Measurements from ENCODE around the gene PCDHGA1.
"Not testable (repeated sequence)": the region's sequence is repeated elsewhere in the genome, so short reads cannot be mapped to it uniquely, and the experiment has no call there.

Gene PCDHGA1

DNA sequence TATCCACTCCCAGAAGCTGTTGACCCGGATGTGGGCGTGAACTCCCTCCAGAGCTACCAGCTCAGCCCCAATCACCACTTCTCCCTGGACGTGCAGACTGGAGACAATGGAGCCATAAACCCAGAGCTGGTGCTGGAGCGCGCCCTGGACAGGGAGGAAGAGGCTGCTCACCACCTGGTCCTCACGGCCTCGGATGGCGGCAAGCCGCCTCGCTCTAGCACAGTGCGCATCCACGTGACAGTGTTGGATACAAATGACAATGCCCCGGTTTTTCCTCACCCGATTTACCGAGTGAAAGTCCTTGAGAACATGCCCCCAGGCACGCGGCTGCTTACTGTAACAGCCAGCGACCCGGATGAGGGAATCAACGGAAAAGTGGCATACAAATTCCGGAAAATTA, 63.0 kb downstream of the PCDHGA1 start:
- Histone ChIP-seq H3K4me3 (ENCODE audit: low read length) (no peak overlapping the region), H3K27ac (ENCODE audit: low read length) (no peak overlapping the region), H3K36me3 (replicated peaks; ENCODE audit: insufficient read depth, low read length) (no peaks in the 10 kb centered on the region), H3K9ac (ENCODE audit: low read length) (no peak overlapping the region), H3K4me2 (ENCODE audit: low read depth, low read length) (no peak overlapping the region), H3K79me2 (ENCODE audit: low read length) (no peaks in the 10 kb centered on the region), H3F3A (ENCODE audit: insufficient read depth, low read length) (no peaks in the 10 kb centered on the region), H3K27me3 (replicated peaks; ENCODE audit: insufficient read depth, low read length) (0 out of 2 replicates have a peak, but pooled peaks cover 5% of the 10 kb centered on the region), H3K9me3 (replicated peaks; ENCODE audit: insufficient read depth, low read length) (no peaks in the 10 kb centered on the region), H4K20me1 (ENCODE audit: insufficient read depth, low read length) (no peaks in the 10 kb centered on the region), H3K9me2 (replicated peaks; ENCODE audit: insufficient read depth, low read length) (no peaks in the 10 kb centered on the region), H3K4me1 (ENCODE audit: low read length) (no peaks in the 10 kb centered on the region), H2AFZ (ENCODE audit: low read length) (no peak overlapping the region)
- TF ChIP-seq EZH2phosphoT487 (IDR thresholded peaks at IDR 0.05; ENCODE audit: low read length) = no peak
- no peak for DNase-seq

DNA sequence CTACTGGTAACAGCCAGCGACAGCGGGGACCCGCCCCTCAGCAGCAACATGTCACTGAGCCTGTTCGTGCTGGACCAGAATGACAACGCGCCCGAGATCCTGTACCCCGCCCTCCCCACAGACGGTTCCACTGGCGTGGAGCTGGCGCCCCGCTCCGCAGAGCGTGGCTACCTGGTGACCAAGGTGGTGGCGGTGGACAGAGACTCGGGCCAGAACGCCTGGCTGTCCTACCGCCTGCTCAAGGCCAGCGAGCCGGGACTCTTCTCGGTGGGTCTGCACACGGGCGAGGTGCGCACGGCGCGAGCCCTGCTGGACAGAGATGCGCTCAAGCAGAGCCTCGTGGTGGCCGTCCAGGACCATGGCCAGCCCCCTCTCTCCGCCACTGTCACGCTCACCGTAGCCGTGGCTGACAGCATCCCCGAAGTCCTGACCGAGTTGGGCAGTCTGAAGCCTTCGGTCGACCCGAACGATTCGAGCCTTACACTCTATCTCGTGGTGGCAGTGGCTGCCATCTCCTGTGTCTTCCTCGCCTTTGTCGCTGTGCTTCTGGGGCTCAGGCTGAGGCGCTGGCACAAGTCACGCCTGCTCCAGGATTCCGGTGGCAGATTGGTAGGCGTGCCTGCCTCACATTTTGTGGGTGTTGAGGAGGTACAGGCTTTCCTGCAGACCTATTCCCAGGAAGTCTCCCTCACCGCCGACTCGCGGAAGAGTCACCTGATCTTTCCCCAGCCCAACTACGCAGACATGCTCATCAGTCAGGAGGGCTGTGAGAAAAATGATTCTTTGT, 64.3 kb downstream of the PCDHGA1 start:
- H3K4me1 ChIP-seq (ENCODE audit: low read length); H3K4me3 ChIP-seq (ENCODE audit: low read length); H3K9me3 ChIP-seq (replicated peaks; ENCODE audit: insufficient read depth, low read length); H4K20me1 ChIP-seq (ENCODE audit: insufficient read depth, low read length); H3K9ac ChIP-seq (ENCODE audit: low read length); H3K36me3 ChIP-seq (replicated peaks; ENCODE audit: insufficient read depth, low read length); H3K4me2 ChIP-seq (ENCODE audit: low read depth, low read length); H2AFZ ChIP-seq (ENCODE audit: low read length); DNase-seq; H3K79me2 ChIP-seq (ENCODE audit: low read length); H3K9me2 ChIP-seq (replicated peaks; ENCODE audit: insufficient read depth, low read length); H3K27me3 ChIP-seq (replicated peaks; ENCODE audit: insufficient read depth, low read length); H3K27ac ChIP-seq (ENCODE audit: low read length); H3F3A ChIP-seq (ENCODE audit: insufficient read depth, low read length): not testable (repeated sequence)

DNA sequence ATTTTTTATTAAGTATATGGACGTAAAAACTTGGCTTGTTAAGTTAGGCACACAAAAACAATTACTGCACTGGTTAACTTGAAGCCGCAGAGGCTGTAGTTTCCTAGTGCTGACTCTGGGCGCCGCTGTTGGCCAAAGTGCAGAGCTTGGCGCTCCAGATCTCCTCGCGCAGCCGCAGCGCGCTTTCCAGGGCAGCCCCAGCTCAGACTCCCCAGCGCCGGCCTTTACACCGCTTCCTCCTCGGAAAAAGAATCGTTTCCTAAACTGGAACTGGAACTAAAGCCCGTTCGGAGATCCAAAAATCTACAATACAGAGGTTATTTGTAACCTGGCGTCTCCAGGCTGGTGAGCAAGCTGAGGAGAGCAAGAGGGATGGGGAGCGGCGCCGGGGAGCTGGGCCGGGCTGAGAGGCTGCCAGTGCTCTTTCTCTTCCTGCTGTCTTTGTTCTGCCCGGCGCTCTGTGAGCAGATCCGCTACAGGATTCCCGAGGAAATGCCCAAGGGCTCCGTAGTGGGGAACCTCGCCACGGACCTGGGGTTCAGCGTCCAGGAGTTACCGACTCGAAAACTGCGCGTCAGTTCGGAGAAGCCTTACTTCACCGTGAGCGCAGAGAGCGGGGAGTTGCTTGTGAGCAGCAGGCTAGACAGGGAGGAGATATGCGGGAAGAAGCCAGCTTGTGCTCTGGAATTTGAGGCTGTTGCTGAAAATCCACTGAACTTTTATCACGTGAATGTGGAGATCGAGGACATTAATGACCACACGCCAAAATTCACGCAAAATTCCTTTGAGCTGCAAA, 67.6 kb downstream of the PCDHGA1 start, which contains the start of gene PCDHGB5:
Gene PCDHGB5 (plus strand): TSS at position 192 of the 796 bp plus-strand sequence. CDS start 181 bp downstream, at position 373.
- H3K9me2 ChIP-seq (replicated peaks; ENCODE audit: insufficient read depth, low read length); H4K20me1 ChIP-seq (ENCODE audit: insufficient read depth, low read length); H3K4me1 ChIP-seq (ENCODE audit: low read length); H3K4me2 ChIP-seq (ENCODE audit: low read depth, low read length); H3K9ac ChIP-seq (ENCODE audit: low read length); H3K27ac ChIP-seq (ENCODE audit: low read length); H3K36me3 ChIP-seq (replicated peaks; ENCODE audit: insufficient read depth, low read length); H3F3A ChIP-seq (ENCODE audit: insufficient read depth, low read length); H3K4me3 ChIP-seq (ENCODE audit: low read length); H3K9me3 ChIP-seq (replicated peaks; ENCODE audit: insufficient read depth, low read length); H2AFZ ChIP-seq (ENCODE audit: low read length); H3K27me3 ChIP-seq (replicated peaks; ENCODE audit: insufficient read depth, low read length); H3K79me2 ChIP-seq (ENCODE audit: low read length): not testable (repeated sequence)
- peak; percentile 48 for DNase-seq
- TF ChIP-seq, protein P1, sequence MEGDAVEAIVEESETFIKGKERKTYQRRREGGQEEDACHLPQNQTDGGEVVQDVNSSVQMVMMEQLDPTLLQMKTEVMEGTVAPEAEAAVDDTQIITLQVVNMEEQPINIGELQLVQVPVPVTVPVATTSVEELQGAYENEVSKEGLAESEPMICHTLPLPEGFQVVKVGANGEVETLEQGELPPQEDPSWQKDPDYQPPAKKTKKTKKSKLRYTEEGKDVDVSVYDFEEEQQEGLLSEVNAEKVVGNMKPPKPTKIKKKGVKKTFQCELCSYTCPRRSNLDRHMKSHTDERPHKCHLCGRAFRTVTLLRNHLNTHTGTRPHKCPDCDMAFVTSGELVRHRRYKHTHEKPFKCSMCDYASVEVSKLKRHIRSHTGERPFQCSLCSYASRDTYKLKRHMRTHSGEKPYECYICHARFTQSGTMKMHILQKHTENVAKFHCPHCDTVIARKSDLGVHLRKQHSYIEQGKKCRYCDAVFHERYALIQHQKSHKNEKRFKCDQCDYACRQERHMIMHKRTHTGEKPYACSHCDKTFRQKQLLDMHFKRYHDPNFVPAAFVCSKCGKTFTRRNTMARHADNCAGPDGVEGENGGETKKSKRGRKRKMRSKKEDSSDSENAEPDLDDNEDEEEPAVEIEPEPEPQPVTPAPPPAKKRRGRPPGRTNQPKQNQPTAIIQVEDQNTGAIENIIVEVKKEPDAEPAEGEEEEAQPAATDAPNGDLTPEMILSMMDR (IDR thresholded peaks at IDR 0.05; ENCODE audit: low read length) = peak; percentile 49

DNA sequence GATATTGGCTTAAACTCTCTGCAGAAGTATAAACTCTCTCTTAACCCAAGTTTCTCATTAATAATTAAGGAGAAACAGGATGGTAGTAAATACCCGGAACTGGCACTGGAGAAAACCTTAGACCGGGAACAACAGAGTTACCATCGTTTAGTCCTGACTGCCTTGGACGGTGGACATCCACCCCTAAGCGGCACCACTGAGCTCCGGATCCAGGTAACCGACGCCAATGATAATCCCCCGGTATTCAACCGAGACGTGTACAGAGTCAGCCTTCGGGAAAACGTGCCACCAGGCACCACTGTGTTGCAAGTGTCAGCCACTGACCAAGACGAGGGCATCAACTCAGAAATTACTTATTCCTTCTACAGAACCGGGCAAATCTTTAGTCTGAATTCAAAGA, 68.3 kb downstream of the PCDHGA1 start:
- Histone ChIP-seq H3K36me3 (replicated peaks; ENCODE audit: insufficient read depth, low read length) (no peaks in the 10 kb centered on the region), H3K9me2 (replicated peaks; ENCODE audit: insufficient read depth, low read length) (no peaks in the 10 kb centered on the region), H3F3A (ENCODE audit: insufficient read depth, low read length) (no peaks in the 10 kb centered on the region), H3K4me2 (ENCODE audit: low read depth, low read length) (no peak overlapping the region), H3K79me2 (ENCODE audit: low read length) (no peaks in the 10 kb centered on the region), H3K27ac (ENCODE audit: low read length) (no peak overlapping the region), H3K4me3 (ENCODE audit: low read length) (no peak overlapping the region), H3K4me1 (ENCODE audit: low read length) (no peaks in the 10 kb centered on the region), H4K20me1 (ENCODE audit: insufficient read depth, low read length) (no peaks in the 10 kb centered on the region), H3K9me3 (replicated peaks; ENCODE audit: insufficient read depth, low read length) (no peaks in the 10 kb centered on the region), H2AFZ (ENCODE audit: low read length) (no peak overlapping the region), H3K9ac (ENCODE audit: low read length) (no peak overlapping the region), H3K27me3 (replicated peaks; ENCODE audit: insufficient read depth, low read length) (peaks cover 10% of the 10 kb centered on the region; the same call in 1 of the 2 replicates)
- no peak for DNase-seq
- TF ChIP-seq EZH2 (optimal IDR thresholded peaks at IDR 0.05; ENCODE audit: low read depth, low read length) (no peak), EZH2phosphoT487 (IDR thresholded peaks at IDR 0.05; ENCODE audit: low read length) (no peak)
- TF ChIP-seq, protein P1 (IDR thresholded peaks at IDR 0.05; ENCODE audit: low read length) = no peak
